Skin epidermis (tissue), 12 donors: ENCODE data around the gene FMO5.
"Not testable (repeated sequence)": the region's sequence is repeated elsewhere in the genome, so short reads cannot be mapped to it uniquely, and the experiment has no call there.

Experiments
- H3K27ac ChIP-seq, 21 experiments: fragments of 200-600 bp; sonication (generic) in 11 of 21; one replicate each; pipeline ENCODE4 v1.5.0; 2020; ENCODE audit warnings: mild to moderate bottlenecking in 3 of 21, inconsistent platforms in 2 of 21, moderate library complexity in 2 of 21
- H3K4me3 ChIP-seq, 7 experiments: fragments of 200-600 bp; sonication (generic) in 2 of 7; one replicate each; pipeline ENCODE4 v1.5.0; 2020; ENCODE audit warnings: inconsistent platforms in 2 of 7, mild to moderate bottlenecking in 2 of 7, moderate library complexity in 1 of 7

FMO5 gene

GRCh38 chr1:147163019-147163418 lies 62.1 kb downstream of the FMO5 start:
- H3K27ac ChIP-seq: no peak overlapping the region
- H3K4me3 ChIP-seq: no peak overlapping the region

DNA sequence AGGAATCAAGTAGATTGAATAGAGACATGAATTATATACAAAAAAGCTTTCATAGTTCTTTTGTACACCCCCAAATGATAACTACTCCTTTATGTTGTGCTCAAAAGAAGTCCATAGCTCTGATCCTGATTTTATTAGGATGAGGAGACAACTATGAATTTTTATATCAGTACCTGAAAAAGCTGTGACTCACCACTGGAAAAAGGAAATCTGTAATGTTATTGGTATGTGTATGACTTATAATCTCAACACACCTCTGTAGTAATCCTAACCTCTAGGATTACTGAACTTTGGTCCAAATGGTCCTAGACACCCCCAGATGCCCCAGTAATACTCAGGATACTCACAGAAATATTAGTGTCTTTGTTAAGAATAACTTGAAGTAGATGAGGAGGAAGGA lies 63.0 kb downstream of the FMO5 start:
- no peak overlapping the region for H3K27ac ChIP-seq
- H3K4me3 ChIP-seq: no peak overlapping the region

DNA sequence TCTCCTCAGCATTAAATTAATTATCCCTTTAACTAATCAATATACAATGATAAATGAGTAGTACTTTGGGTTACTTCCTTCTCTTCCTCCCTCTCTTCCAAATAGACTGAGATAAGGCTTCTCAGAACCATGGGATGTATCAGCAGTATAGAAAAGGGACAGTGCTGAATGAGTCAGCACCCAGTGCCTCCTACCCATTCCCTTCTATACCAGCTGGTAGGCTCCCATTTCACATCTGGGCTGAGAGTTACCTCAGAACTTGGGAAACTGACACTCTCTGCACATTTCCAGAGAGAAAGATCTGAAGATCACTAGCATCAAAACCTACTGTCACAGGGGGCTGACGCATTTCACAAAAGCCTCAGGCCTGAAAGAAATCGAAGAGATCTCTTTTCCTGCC lies 68.0 kb downstream of the FMO5 start:
- H3K27ac ChIP-seq, H3K4me3 ChIP-seq: not testable (repeated sequence)

DNA sequence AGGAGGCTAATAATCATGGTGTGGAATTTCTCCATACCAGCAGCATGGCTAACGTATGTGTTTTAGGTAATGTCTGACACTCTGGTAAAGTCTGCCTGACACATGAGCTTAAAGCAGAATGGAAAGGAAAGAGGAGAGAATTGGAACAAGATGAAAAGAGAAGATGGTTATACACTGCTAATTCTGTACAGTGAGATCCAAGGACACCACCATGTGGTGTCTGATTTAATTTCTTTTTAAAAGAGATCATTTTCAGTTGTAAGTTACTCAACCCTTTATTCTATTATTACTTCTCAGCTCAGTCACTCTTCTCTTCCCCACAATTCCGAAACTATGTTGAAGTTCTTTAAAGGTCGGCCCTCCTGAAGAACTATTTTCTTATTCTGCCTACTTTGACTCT lies 68.5 kb downstream of the FMO5 start:
- no peak overlapping the region for H3K4me3 ChIP-seq
- H3K27ac ChIP-seq: no peak overlapping the region

DNA sequence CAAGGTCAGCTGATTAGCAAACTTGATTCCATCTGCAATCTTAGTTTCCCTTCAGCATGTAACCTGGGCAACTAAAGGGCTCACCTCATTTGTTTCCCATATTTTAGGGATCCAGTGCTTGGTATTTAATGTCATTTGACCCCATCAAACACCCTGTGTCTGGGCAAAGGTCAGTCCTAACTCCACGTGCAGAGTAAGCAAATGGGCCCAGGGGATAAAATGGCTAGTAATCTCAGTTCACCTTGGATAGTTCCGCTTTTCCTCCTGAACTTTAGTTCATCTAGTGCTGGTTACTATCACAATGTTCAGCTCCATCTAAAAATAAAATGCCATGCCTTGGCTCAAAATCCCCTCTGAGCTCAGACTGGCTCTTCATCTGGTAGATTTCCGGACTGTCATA lies 72.4 kb downstream of the FMO5 start:
- Histone ChIP-seq H3K4me3 (no peak overlapping the region), H3K27ac (no peak overlapping the region)

DNA sequence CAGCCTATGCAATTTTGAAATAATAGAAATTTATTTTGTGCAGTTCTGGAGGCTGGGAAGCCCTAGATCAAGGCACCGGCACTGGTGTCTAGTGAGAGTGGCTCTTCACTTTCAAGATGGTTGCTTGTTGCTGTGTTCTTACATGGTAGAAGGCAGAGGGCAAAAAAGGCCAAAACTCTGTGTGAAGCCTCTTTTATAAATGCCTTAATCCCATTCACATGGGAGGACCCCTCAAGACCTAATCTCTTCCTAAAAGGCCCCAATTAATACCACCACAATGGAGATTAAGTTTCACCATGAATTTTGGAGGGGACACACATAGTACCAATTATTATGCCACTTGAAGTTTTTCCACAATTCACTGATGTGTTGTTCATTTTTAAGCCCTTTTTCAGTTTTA lies 73.9 kb downstream of the FMO5 start:
- no peak overlapping the region for H3K4me3 ChIP-seq
- no peak overlapping the region for H3K27ac ChIP-seq

- Histone ChIP-seq H3K4me3 (no peak overlapping the region), H3K27ac (no peak overlapping the region)
Measured at GRCh38 chr1:147142886-147143285, 82.3 kb downstream of the FMO5 start.
